Lung microvascular endothelial cell (primary cell): ENCODE results near the gene AGA. TPM values are rescaled to one million over a fixed set of nuclear protein-coding genes. Genes with fewer than 3 reads are reported as not detected.

Source experiments
- DNase-seq, 2 donors: peaks; one replicate each; pipeline versions ENCODE4 v3.0.0 to v3.0.0-alpha.2; 2010; ENCODE audit warnings: low read depth in 2 of 2
- total RNA-seq: library from RNA; depleted of rRNA; stranded (reverse); fragments of >200 nt; gene quantifications from 2 replicates; pipeline ENCODE4 v1.2.1, GENCODE V29; 2014

The AGA gene
- total RNA-seq, 1 donor from 2014 or later = 28.8 TPM

DNA sequence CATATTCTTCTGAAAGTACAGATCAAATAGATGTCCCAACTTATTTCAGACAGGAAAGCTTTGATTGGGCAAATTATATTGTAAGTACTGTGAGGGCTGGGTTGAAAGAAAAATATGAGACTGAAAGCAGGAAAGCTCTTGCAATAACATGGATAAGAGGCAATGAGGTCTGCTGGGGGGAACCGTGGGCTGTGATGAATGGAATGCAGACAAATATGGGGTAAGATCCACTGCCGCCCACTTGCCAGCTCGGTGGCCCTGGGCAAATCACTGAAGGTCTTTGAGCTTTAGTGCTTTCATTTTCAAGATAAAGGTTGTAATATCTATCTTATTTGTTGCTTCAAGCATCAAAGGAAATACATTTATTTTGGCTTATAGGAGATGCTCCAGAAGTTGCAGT, 51.0 kb downstream of the AGA start:
- no peak for DNase-seq

DNA sequence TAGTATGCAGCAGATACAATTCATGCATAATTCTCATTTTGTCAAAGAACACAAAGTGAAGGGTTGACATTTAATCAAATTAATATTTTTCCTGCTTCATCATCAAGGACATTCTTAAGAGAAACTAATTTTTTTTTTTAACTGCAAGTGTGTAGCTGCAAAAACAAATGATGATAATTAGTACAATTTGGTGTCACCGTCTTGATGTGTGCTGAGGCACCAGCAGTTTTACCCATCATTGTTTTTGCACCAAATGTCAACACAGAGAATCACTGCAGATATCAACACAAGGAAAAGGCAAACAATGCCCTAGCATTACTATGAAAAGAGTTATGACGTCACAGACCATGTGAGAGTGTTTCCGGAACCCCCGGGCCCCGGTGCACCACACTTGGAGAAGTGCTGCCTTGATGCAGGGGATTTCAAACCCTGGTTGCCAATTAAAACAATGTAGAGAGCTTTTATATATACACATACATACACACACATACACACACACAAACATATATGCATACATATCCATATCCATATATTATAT, 55.9 kb downstream of the AGA start:
- DNase-seq = no peak

DNA sequence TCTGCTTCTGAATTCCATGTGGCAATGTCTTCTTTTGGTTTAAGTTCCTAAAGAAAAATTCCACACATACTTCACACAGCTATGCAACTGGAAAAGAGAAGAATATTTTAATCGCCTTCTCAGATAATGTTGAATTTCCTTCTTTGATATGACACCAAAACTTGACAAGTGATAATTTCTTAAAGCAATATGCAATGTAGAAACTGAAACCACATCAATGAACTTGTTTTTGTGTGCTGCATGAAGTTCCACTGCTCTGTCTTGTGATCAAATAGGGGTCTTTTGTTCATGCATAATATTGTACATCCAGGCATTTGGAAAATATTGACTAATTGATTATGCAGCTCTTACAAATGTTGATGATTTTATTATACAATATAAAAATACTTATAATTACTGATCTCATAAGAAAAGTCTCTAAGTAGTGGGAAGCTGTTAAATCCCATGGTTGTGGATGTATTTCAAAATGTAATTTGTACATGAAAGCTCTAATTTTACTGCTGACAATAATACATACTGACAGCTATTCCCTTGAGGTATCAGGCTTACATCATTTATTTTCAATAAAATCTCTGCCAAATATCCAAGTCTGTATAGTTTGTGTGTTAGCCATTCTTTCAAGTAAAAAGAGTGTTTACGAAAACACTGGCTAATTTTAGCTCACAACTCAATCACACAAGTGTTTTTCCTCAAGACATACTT, 56.5 kb downstream of the AGA start:
- DNase-seq = no peak

DNA sequence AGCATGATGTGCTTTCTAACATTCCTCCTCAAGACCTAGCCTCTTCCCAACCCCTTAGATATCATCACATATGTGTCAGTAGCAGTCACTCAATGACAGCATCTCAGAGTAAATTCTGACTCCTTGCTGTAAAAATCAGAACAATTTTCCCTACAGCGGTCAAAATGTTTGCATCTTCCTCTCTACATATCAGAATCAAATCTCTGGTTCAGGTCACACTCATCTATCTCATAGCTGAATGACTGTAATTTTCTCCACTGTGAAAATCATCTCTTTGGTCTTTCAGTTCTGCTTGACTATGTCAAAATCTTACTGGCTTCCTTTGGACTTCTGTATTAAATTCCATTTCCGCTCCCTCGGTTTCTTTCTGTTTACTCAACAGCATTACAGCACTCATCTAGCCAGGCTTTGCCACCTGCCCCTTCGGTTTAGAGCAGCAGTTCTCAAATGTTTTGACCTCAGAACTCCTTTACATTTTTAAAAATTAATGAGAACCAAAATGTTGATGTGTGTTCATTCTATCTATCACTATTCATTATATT, 57.3 kb downstream of the AGA start:
- no peak for DNase-seq

DNA sequence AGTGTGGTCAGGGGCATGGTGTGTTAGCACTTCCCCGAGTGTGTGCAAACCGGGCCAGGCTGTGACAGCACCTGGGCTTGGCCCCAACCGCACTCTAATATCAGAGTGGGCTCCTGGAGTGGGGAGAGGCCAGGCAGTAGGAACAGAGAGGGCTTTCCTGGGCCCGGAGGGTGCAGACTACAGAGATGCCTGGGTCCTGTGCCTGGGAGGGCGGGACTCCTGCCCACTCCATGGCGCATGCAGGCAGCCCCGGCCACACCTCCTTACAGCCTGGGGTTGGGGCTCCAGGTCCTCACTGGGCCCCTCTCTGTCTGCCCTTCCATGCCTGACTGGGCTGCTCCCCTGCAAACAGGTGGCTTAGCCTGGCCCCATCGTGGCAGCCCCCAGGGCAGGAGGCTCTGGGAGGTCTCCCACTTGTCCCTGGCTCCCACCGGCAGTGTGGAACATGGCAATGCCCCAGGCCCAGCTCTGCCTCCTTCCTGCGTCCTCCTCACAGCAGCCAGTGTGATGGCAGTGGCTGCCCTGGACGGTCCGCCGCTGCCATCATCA, 60.4 kb downstream of the AGA start:
- no peak for DNase-seq

Other genes starting within 250 kb of the AGA start
- gene NEIL3, start 132.6 kb downstream of the AGA start, total RNA-seq = 1.2 and 2.4 TPM in 2 replicates